ENCODE data around the gene PKN1. TPM values are rescaled to one million over a fixed set of nuclear protein-coding genes. Genes with fewer than 3 reads are reported as not detected.

The PKN1 gene
- total and polyA plus RNA-seq, 9 of the 15 experiments (the other 6 are each of a cell fraction or from before 2014, with no cell fraction given) = 0.30 to 228 (median 77.5) TPM

- POLR2A ChIA-PET = interaction anchor here (0.7 to 0.8 kb wide), 2 partner anchors 60 to 67 kb away, joined by 3 read pairs; no protein-coding TSS in a partner anchor
- in situ Hi-C loops (cut with MboI) = no loop called here
- peak in 1 of 4 experiments; percentile 12 for DNase-seq (ENCODE audit: extremely low read depth in 1 of 4, low spot score in 3 of 4)
- H3K4me3 ChIP-seq = no peak overlapping the region
- peaks cover 12 to 70% of the 10 kb centered on the region in 2 experiments for H3K4me1 ChIP-seq (replicated peaks in 1 of 2; ENCODE audit: control insufficient read depth in 2 of 2, insufficient read depth in 2 of 2, low read length in 2 of 2)
- CTCF ChIA-PET (ENCODE audit: low intra/inter-chr PET ratio) = no interaction called here
- H3K36me3 ChIP-seq (ENCODE audit: control insufficient read depth, insufficient read depth, low read length) = peaks cover 39% of the 10 kb centered on the region; the same call in 2 of the 3 replicates
- H3K9me1 ChIP-seq (ENCODE audit: control insufficient read depth, insufficient read depth, low read length) = no peaks in the 10 kb centered on the region
- ATAC-seq = no peak
- BruUV-seq (replicated peaks) = no TSS peak
- WGBS (ENCODE audit: insufficient coverage, low coverage, missing lambda C conversion rate) = 97% methylated on average over 47 of the region's 97 CpGs
- H3K9ac ChIP-seq (ENCODE audit: insufficient read depth in 1 of 2, low read depth in 2 of 2, low read length in 2 of 2) = no peak overlapping the region; a peak in 1 of 4 replicates
- intact Hi-C loops (cut with micrococcal nuclease) = no loop called here
- no peak for FAIRE-seq
- no peak overlapping the region for H2AFZ ChIP-seq (ENCODE audit: low read depth, low read length)
- no peaks in the 10 kb centered on the region for H3K27me3 ChIP-seq (ENCODE audit: control insufficient read depth in 2 of 2, insufficient read depth in 2 of 2, low read length in 2 of 2)
- no peaks in the 10 kb centered on the region for H3K79me2 ChIP-seq (ENCODE audit: control insufficient read depth, insufficient read depth, low read length)
- H4K20me1 ChIP-seq (replicated peaks; ENCODE audit: control insufficient read depth, insufficient read depth, low read length) = no peaks in the 10 kb centered on the region
- H3K9me3 ChIP-seq (replicated peaks; ENCODE audit: control insufficient read depth, insufficient read depth, low read depth, low read length) = no peaks in the 10 kb centered on the region
- no peak overlapping the region for H3K4me2 ChIP-seq (ENCODE audit: insufficient read depth, low read length)
- H3K27ac ChIP-seq (ENCODE audit: extremely low read depth, low read depth, low read length) = no peak overlapping the region
- TF ChIP-seq ZNF224 (CRISPR knock-in tag; IDR thresholded peaks at IDR 0.05) = no peak
- TF ChIP-seq POLR2G (IDR thresholded peaks at IDR 0.05; ENCODE audit: low read depth, low read length) = no peak
- TF ChIP-seq ZNF133 (CRISPR knock-in tag; IDR thresholded peaks at IDR 0.05) = no peak
- TF ChIP-seq ZNF398 (CRISPR knock-in tag; IDR thresholded peaks at IDR 0.05) = no peak
- no peak for TF ChIP-seq RB1 (IDR thresholded peaks at IDR 0.05; ENCODE audit: low read depth)
- TF ChIP-seq RBM22 (IDR thresholded peaks at IDR 0.05; ENCODE audit: low read depth, low read length, poor library complexity, severe bottlenecking) = peak; percentile 34
- peak; percentile 85 for TF ChIP-seq ZBTB33 (CRISPR knock-in tag; IDR thresholded peaks at IDR 0.05)
- TF ChIP-seq RUNX1 (IDR thresholded peaks at IDR 0.05; ENCODE audit: low read depth) = no peak
- no peak for TF ChIP-seq NFATC3 (IDR thresholded peaks at IDR 0.05)
- TF ChIP-seq ATF6 (CRISPR knock-in tag; IDR thresholded peaks at IDR 0.05) = no peak
- no peak for TF ChIP-seq PTRF (tag; IDR thresholded peaks at IDR 0.05)
- no peak for TF ChIP-seq NELFE (IDR thresholded peaks at IDR 0.05; ENCODE audit: insufficient read depth, insufficient read length)
- TF ChIP-seq HNRNPL (IDR thresholded peaks at IDR 0.05; ENCODE audit: low read depth, low read length) = peak; percentile 87; the same call in 1 of the 2 replicates
- TF ChIP-seq PTTG1 (tag; IDR thresholded peaks at IDR 0.05; ENCODE audit: low read depth) = no peak
- no peak for TF ChIP-seq DACH1 (IDR thresholded peaks at IDR 0.05; ENCODE audit: partially characterized antibody)
- no peak for TF ChIP-seq PHB2 (IDR thresholded peaks at IDR 0.05; ENCODE audit: low read depth)
- no peak for TF ChIP-seq NR2F6 (CRISPR knock-in tag; IDR thresholded peaks at IDR 0.05)
Measured at GRCh38 chr19:14473073-14473977, 40.2 kb downstream of the PKN1 start.
